Measurements from ENCODE around the gene ICE2. TPM values are rescaled to one million over a fixed set of nuclear protein-coding genes. Genes with fewer than 3 reads are reported as not detected.

The ICE2 gene
- total RNA-seq, 1 donor from 2014 or later, result 67.2 TPM

GRCh38 chr15:60396100-60396499 lies 82.8 kb downstream of the ICE2 start:
- H3K9me3 Mint-ChIP-seq, result no peaks in the 10 kb centered on the region
- peaks cover 3% of the 10 kb centered on the region for H3K27me3 Mint-ChIP-seq (ENCODE audit: low read depth)
- peak overlapping the region; percentile 90 for H3K4me3 Mint-ChIP-seq
- peaks cover 4% of the 10 kb centered on the region for H3K36me3 Mint-ChIP-seq
- peak overlapping the region; percentile 99 for H3K27ac Mint-ChIP-seq
- DNase-seq (ENCODE audit: low spot score in 2 of 2, unreplicated experiment in 2 of 2), result no peak
- no peak for TF ChIP-seq CTCF (IDR thresholded peaks at IDR 0.05; ENCODE audit: unreplicated experiment)
- peaks cover 79% of the 10 kb centered on the region for H3K4me1 Mint-ChIP-seq

GRCh38 chr15:60395276-60396011 lies 83.5 kb downstream of the ICE2 start:
- TF ChIP-seq CTCF (IDR thresholded peaks at IDR 0.05; ENCODE audit: unreplicated experiment), result no peak
- H3K4me3 Mint-ChIP-seq, result peak overlapping the region; percentile 90
- peaks cover 79% of the 10 kb centered on the region for H3K4me1 Mint-ChIP-seq
- no peak for DNase-seq (ENCODE audit: low spot score in 2 of 2, unreplicated experiment in 2 of 2)
- peaks cover 3% of the 10 kb centered on the region for H3K27me3 Mint-ChIP-seq (ENCODE audit: low read depth)
- H3K9me3 Mint-ChIP-seq, result no peaks in the 10 kb centered on the region
- peaks cover 4% of the 10 kb centered on the region for H3K36me3 Mint-ChIP-seq
- peak overlapping the region; percentile 99 for H3K27ac Mint-ChIP-seq

GRCh38 chr15:60394689-60395097 lies 84.2 kb downstream of the ICE2 start:
- Mint-ChIP-seq H3K4me3 (peak overlapping the region; percentile 90), H3K27ac (peak overlapping the region; percentile 99)

GRCh38 chr15:60392986-60393790 lies 85.8 kb downstream of the ICE2 start:
- H3K4me3 Mint-ChIP-seq, result peak overlapping the region; percentile 90
- no peaks in the 10 kb centered on the region for H3K27me3 Mint-ChIP-seq (ENCODE audit: low read depth)
- peaks cover 4% of the 10 kb centered on the region for H3K36me3 Mint-ChIP-seq
- peaks cover 79% of the 10 kb centered on the region for H3K4me1 Mint-ChIP-seq
- no peak for DNase-seq (ENCODE audit: low spot score in 2 of 2, unreplicated experiment in 2 of 2)
- TF ChIP-seq CTCF (IDR thresholded peaks at IDR 0.05; ENCODE audit: unreplicated experiment), result no peak
- no peaks in the 10 kb centered on the region for H3K9me3 Mint-ChIP-seq
- peak overlapping the region; percentile 99 for H3K27ac Mint-ChIP-seq

More at GRCh38 chr15:60394689-60395097, 84.2 kb downstream of the ICE2 start:
- H3K9me3 Mint-ChIP-seq, result no peaks in the 10 kb centered on the region
- DNase-seq (ENCODE audit: low spot score in 2 of 2, unreplicated experiment in 2 of 2), result no peak
- peaks cover 79% of the 10 kb centered on the region for H3K4me1 Mint-ChIP-seq
- no peak for TF ChIP-seq CTCF (IDR thresholded peaks at IDR 0.05; ENCODE audit: unreplicated experiment)
- peaks cover 3% of the 10 kb centered on the region for H3K27me3 Mint-ChIP-seq (ENCODE audit: low read depth)
- H3K36me3 Mint-ChIP-seq, result peaks cover 4% of the 10 kb centered on the region

- no peaks in the 10 kb centered on the region for H3K9me3 Mint-ChIP-seq
- peak overlapping the region; percentile 90 for H3K4me3 Mint-ChIP-seq
- H3K27me3 Mint-ChIP-seq (ENCODE audit: low read depth), result no peaks in the 10 kb centered on the region
- DNase-seq (ENCODE audit: low spot score in 2 of 2, unreplicated experiment in 2 of 2), result no peak
- no peak for TF ChIP-seq CTCF (IDR thresholded peaks at IDR 0.05; ENCODE audit: unreplicated experiment)
- peaks cover 80% of the 10 kb centered on the region for H3K4me1 Mint-ChIP-seq
- peaks cover 6% of the 10 kb centered on the region for H3K36me3 Mint-ChIP-seq
- peak overlapping the region; percentile 99 for H3K27ac Mint-ChIP-seq
Measured at GRCh38 chr15:60392601-60392985, 86.3 kb downstream of the ICE2 start.
